Measurements from ENCODE around the gene MAP3K9.

The MAP3K9 gene

GRCh38 chr14:70822530-70823185 is 13.3 kb upstream of the MAP3K9 start:
- in situ Hi-C loops (cut with HindIII; ENCODE audit: low sequenced_read_pairs), result no loop called here
- H3K4me3 ChIP-seq (ENCODE audit: low read depth, low read length), result peak overlapping the region; percentile 69
- no peak for TF ChIP-seq CTCF (IDR thresholded peaks at IDR 0.05; ENCODE audit: low read depth, low read length, missing control alignments)
- DNase-seq (ENCODE audit: low read depth), result no peak

- in situ Hi-C loops (cut with HindIII; ENCODE audit: low sequenced_read_pairs), result no loop called here
- DNase-seq (ENCODE audit: low read depth), result no peak
- TF ChIP-seq CTCF (IDR thresholded peaks at IDR 0.05; ENCODE audit: low read depth, low read length, missing control alignments), result no peak
- H3K4me3 ChIP-seq (ENCODE audit: low read depth, low read length), result peak overlapping the region; percentile 69
Observed at GRCh38 chr14:70821584-70822529, 12.5 kb upstream of the MAP3K9 start.

GRCh38 chr14:70816525-70816924 is 7.2 kb upstream of the MAP3K9 start:
- no peak for TF ChIP-seq CTCF (IDR thresholded peaks at IDR 0.05; ENCODE audit: low read depth, low read length, missing control alignments)
- H3K4me3 ChIP-seq (ENCODE audit: low read depth, low read length), result no peak overlapping the region
- in situ Hi-C loops (cut with HindIII; ENCODE audit: low sequenced_read_pairs), result no loop called here
- DNase-seq (ENCODE audit: low read depth), result no peak

- in situ Hi-C loops (cut with HindIII; ENCODE audit: low sequenced_read_pairs), result no loop called here
- no peak for DNase-seq (ENCODE audit: low read depth)
- TF ChIP-seq CTCF (IDR thresholded peaks at IDR 0.05; ENCODE audit: low read depth, low read length, missing control alignments), result no peak
- no peak overlapping the region for H3K4me3 ChIP-seq (ENCODE audit: low read depth, low read length)
Observed at GRCh38 chr14:70814466-70814865, 5.2 kb upstream of the MAP3K9 start.

- no peak for TF ChIP-seq CTCF (IDR thresholded peaks at IDR 0.05; ENCODE audit: low read depth, low read length, missing control alignments)
- H3K4me3 ChIP-seq (ENCODE audit: low read depth, low read length), result no peak overlapping the region
- no peak for DNase-seq (ENCODE audit: low read depth)
- in situ Hi-C loops (cut with HindIII; ENCODE audit: low sequenced_read_pairs), result no loop called here
Observed at GRCh38 chr14:70812124-70812818, 3.0 kb upstream of the MAP3K9 start.

GRCh38 chr14:70811578-70811977 is 2.3 kb upstream of the MAP3K9 start:
- DNase-seq (ENCODE audit: low read depth), result no peak
- no peak for TF ChIP-seq CTCF (IDR thresholded peaks at IDR 0.05; ENCODE audit: low read depth, low read length, missing control alignments)
- no peak overlapping the region for H3K4me3 ChIP-seq (ENCODE audit: low read depth, low read length)
- in situ Hi-C loops (cut with HindIII; ENCODE audit: low sequenced_read_pairs), result no loop called here

Data from astrocyte of the cerebellum (primary cell).